Measurements from ENCODE around the gene CHRNA3.

GRCh38 chr15:78629031-78629715 lies 8.4 kb upstream of the CHRNA3 start:
- TF ChIP-seq, protein P1, sequence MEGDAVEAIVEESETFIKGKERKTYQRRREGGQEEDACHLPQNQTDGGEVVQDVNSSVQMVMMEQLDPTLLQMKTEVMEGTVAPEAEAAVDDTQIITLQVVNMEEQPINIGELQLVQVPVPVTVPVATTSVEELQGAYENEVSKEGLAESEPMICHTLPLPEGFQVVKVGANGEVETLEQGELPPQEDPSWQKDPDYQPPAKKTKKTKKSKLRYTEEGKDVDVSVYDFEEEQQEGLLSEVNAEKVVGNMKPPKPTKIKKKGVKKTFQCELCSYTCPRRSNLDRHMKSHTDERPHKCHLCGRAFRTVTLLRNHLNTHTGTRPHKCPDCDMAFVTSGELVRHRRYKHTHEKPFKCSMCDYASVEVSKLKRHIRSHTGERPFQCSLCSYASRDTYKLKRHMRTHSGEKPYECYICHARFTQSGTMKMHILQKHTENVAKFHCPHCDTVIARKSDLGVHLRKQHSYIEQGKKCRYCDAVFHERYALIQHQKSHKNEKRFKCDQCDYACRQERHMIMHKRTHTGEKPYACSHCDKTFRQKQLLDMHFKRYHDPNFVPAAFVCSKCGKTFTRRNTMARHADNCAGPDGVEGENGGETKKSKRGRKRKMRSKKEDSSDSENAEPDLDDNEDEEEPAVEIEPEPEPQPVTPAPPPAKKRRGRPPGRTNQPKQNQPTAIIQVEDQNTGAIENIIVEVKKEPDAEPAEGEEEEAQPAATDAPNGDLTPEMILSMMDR (IDR thresholded peaks at IDR 0.05; ENCODE audit: poor library complexity) = no peak
- TF ChIP-seq EZH2 (IDR thresholded peaks at IDR 0.05; ENCODE audit: borderline replicate concordance) = no peak
